Hepatocyte (in vitro differentiated cells): Measurements from ENCODE around the gene SPAG5. TPM values are rescaled to one million over a fixed set of nuclear protein-coding genes. Genes with fewer than 3 reads are reported as not detected.

Experiments used
- DNase-seq: peaks from one replicate; pipeline ENCODE4 v3.0.0-alpha.2; 2016; ENCODE audit warnings: low spot score
- H2AFZ ChIP-seq: fragments of 200-600 bp; sonication (generic); 2 replicates; pipeline ENCODE4 v1.6.0; 2016; ENCODE audit warnings: antibody characterized with exemption, mild to moderate bottlenecking
- H3K27ac ChIP-seq: fragments of 200-600 bp; sonication (generic); 2 replicates; pipeline ENCODE4 v1.5.1; 2016; ENCODE audit warnings: mild to moderate bottlenecking
- H3K27me3 ChIP-seq: fragments of 200-600 bp; sonication (generic); 2 replicates; pipeline ENCODE4 v1.6.1; 2016
- H3K36me3 ChIP-seq: fragments of 200-600 bp; sonication (generic); replicated peaks from 2 replicates; pipeline ENCODE4 v1.5.1; 2016; ENCODE audit warnings: low read depth; ENCODE audit not compliant: insufficient read depth
- H3K4me1 ChIP-seq: fragments of 200-600 bp; sonication (generic); 2 replicates; pipeline ENCODE4 v1.5.1; 2016; ENCODE audit warnings: mild to moderate bottlenecking, moderate library complexity; ENCODE audit not compliant: insufficient read depth
- H3K4me2 ChIP-seq: fragments of 200-600 bp; sonication (generic); 2 replicates; pipeline ENCODE4 v1.6.0; 2016
- H3K4me3 ChIP-seq: fragments of 200-600 bp; sonication (generic); 2 replicates; pipeline ENCODE4 v1.5.1; 2016; ENCODE audit warnings: mild to moderate bottlenecking
- H3K79me2 ChIP-seq: fragments of 200-600 bp; sonication (generic); 2 replicates; pipeline ENCODE4 v1.6.0; 2017; ENCODE audit warnings: mild to moderate bottlenecking
- H3K9me2 ChIP-seq: fragments of 200-600 bp; sonication (generic); replicated peaks from 2 replicates; pipeline ENCODE4 v1.6.0; 2017; ENCODE audit warnings: mild to moderate bottlenecking; ENCODE audit not compliant: insufficient read depth
- H3K9me3 ChIP-seq: fragments of 200-600 bp; sonication (generic); 2 replicates; pipeline ENCODE4 v1.5.1; 2016; ENCODE audit warnings: low read depth, mild to moderate bottlenecking
- H4K20me1 ChIP-seq: fragments of 200-600 bp; sonication (generic); 2 replicates; pipeline ENCODE4 v1.6.0; 2016; ENCODE audit warnings: mild to moderate bottlenecking; ENCODE audit not compliant: insufficient read depth, poor library complexity, severe bottlenecking
- EZH2 ChIP-seq: fragments of 200-600 bp; sonication (generic); IDR thresholded peaks from 2 replicates; pipeline ENCODE4 v1.6.1; 2016; ENCODE audit warnings: antibody characterized with exemption, mild to moderate bottlenecking, borderline replicate concordance
- EZH2phosphoT487 ChIP-seq: fragments of 200-600 bp; sonication (generic); IDR thresholded peaks from one replicate; pipeline ENCODE4 v1.6.1; 2018; ENCODE audit warnings: antibody characterized with exemption, mild to moderate bottlenecking, low read depth, moderate library complexity; ENCODE audit not compliant: unreplicated experiment, severe bottlenecking
- WGBS: methylation state at CpG from one replicate; pipeline ENCODE4 v1.1.6; 2016; ENCODE audit warnings: low lambda C conversion rate; ENCODE audit errors: missing lambda C conversion rate; 5-methylcytosine and 5-hydroxymethylcytosine counted together
- polyA plus RNA-seq: library from polyadenylated mRNA; unstranded; fragments of >200 nt; fragmentation: Nextera tagmentation; extraction: Ambion mirVana; gene quantifications from 2 replicates; pipeline ENCODE4 v1.2.1, GENCODE V29; 2016
- total RNA-seq: library from RNA; depleted of rRNA; stranded (reverse); fragments of >200 nt; gene quantifications from 2 replicates; pipeline ENCODE4 v1.2.3, GENCODE V29; 2014
- TF ChIP-seq, protein P1 (sequence below): fragments of 200-600 bp; sonication (generic); IDR thresholded peaks from 2 replicates; pipeline ENCODE4 v1.5.1; 2016; ENCODE audit warnings: antibody characterized with exemption, mild to moderate bottlenecking; ENCODE audit not compliant: poor library complexity

Gene SPAG5
- total and polyA plus RNA-seq, 2 experiments from 2014 or later = 13.9 to 17.9 TPM

DNA sequence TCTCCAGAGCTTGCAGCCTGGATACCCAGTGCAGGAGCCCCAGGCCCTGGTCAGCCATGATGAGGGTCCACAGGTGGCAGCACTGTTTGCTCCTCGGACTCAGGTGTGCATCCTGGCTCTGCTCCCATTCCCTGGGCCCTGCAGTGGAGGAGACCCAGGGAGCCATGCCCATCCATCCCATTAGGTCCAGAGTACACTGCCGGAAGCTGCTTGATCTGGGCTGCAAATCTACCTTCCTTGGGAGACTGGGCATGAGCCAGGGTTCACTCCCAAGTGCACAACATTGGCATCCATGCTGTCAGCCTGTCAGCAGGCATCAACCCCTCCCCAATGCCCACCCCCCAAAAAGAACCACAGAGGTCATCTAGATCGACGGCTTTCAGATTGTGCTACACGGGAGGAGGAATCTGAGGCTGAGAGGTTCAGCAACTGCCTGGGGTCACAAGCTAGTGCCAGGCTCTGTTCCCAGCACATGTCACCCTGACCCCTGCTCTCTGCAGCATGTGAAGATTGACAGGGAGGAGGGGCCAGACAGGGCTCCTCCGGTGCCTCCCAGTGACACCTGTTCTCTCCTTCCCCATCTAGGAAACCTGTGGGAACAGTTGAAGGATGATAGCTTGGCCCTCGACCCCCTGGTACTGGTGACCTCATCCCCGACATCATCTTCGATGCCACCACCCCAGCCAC is 62.1 kb downstream of the SPAG5 start:
- no peak overlapping the region for H2AFZ ChIP-seq
- TF ChIP-seq, protein P1, sequence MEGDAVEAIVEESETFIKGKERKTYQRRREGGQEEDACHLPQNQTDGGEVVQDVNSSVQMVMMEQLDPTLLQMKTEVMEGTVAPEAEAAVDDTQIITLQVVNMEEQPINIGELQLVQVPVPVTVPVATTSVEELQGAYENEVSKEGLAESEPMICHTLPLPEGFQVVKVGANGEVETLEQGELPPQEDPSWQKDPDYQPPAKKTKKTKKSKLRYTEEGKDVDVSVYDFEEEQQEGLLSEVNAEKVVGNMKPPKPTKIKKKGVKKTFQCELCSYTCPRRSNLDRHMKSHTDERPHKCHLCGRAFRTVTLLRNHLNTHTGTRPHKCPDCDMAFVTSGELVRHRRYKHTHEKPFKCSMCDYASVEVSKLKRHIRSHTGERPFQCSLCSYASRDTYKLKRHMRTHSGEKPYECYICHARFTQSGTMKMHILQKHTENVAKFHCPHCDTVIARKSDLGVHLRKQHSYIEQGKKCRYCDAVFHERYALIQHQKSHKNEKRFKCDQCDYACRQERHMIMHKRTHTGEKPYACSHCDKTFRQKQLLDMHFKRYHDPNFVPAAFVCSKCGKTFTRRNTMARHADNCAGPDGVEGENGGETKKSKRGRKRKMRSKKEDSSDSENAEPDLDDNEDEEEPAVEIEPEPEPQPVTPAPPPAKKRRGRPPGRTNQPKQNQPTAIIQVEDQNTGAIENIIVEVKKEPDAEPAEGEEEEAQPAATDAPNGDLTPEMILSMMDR = no peak
- H4K20me1 ChIP-seq = no peaks in the 10 kb centered on the region
- 79% methylated on average over 9 of the region's 9 CpGs for WGBS
- no peak overlapping the region for H3K27ac ChIP-seq
- H3K36me3 ChIP-seq = no peaks in the 10 kb centered on the region
- H3K4me2 ChIP-seq = no peak overlapping the region
- H3K4me3 ChIP-seq = no peak overlapping the region
- H3K9me3 ChIP-seq = no peaks in the 10 kb centered on the region
- DNase-seq = no peak
- no peaks in the 10 kb centered on the region for H3K9me2 ChIP-seq
- no peaks in the 10 kb centered on the region for H3K27me3 ChIP-seq
- H3K4me1 ChIP-seq = no peaks in the 10 kb centered on the region
- no peaks in the 10 kb centered on the region for H3K79me2 ChIP-seq

DNA sequence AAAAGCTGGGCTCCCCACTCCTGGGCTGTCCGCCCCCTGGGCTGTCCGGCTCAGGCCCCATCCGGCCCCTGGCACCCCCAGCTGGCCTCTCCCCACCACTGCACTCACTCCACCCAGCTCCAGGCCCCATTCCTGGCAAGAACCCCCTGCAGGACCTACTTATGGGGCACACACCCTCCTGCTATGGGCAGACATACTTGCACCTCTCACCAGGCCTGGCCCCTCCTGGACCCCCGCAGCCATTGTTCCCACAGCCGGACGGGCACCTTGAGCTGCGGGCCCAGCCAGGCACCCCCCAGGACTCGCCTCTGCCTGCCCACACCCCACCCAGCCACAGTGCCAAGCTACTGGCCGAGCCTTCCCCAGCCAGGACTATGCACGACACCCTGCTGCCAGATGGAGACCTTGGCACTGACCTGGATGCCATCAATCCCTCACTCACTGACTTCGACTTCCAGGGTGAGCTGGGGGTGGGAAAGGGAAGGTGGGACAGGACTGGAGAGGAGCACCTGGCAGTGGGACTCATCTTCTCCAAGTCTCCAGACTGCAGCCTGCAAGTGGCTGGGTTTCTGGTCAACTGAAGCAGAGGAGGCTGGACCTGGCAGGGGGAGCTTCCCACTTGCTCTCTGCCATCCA is 64.0 kb downstream of the SPAG5 start:
- DNase-seq = no peak
- Histone ChIP-seq H3K9me3 (no peaks in the 10 kb centered on the region), H3K4me2 (no peak overlapping the region), H3K9me2 (no peaks in the 10 kb centered on the region), H4K20me1 (no peaks in the 10 kb centered on the region), H3K4me3 (no peak overlapping the region), H2AFZ (no peak overlapping the region), H3K27me3 (no peaks in the 10 kb centered on the region), H3K27ac (no peak overlapping the region), H3K36me3 (no peaks in the 10 kb centered on the region), H3K4me1 (no peaks in the 10 kb centered on the region), H3K79me2 (no peaks in the 10 kb centered on the region)
- TF ChIP-seq EZH2 (no peak), EZH2phosphoT487 (no peak)
- TF ChIP-seq, protein P1 = no peak
- 88% methylated on average over 10 of the region's 11 CpGs for WGBS

DNA sequence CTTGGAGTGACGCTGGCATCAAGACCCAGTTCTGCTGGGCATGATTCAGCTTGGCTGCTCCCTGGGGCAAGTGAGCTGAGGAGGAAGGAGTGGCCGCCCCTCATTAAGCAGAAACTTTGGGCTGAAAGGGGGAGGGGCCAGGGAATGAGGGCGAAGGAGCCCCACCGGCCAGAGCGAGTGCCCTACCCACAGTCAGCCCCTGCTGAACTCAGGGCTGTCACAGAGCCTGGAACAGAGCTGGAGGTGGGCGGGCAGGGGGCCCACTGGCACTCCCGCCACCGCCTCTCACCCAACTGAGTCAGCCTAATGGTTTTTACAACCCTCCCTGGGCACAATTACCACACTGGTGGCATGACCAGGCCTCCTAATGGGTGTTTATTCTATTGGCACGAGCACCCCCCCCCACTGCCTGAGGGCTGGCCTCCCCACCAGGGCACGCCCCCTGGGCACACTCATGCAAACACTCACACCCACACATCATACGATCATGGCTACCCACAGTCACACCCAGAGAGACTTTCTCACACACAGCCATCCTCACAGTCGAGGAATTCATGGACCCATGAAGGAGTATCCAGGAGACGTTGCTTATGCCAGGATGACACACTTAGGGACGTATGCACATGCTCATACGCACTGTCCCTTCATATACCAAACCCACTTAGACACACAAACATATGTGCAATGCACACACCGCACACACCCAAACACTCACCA is 65.6 kb downstream of the SPAG5 start:
- no peak overlapping the region for H3K4me3 ChIP-seq
- no peaks in the 10 kb centered on the region for H3K27me3 ChIP-seq
- H3K9me2 ChIP-seq = no peaks in the 10 kb centered on the region
- TF ChIP-seq EZH2 = no peak
- TF ChIP-seq, protein P1 = no peak
- no peak for TF ChIP-seq EZH2phosphoT487
- H3K27ac ChIP-seq = no peak overlapping the region
- no peaks in the 10 kb centered on the region for H3K4me1 ChIP-seq
- no peak overlapping the region for H2AFZ ChIP-seq
- no peaks in the 10 kb centered on the region for H4K20me1 ChIP-seq
- WGBS = 82% methylated on average over 16 of the region's 16 CpGs
- H3K79me2 ChIP-seq = no peaks in the 10 kb centered on the region
- no peak for DNase-seq
- no peaks in the 10 kb centered on the region for H3K9me3 ChIP-seq
- no peak overlapping the region for H3K4me2 ChIP-seq
- no peaks in the 10 kb centered on the region for H3K36me3 ChIP-seq
